Measurements from ENCODE around the gene LCE3E.
"Not testable (repeated sequence)": the region's sequence is repeated elsewhere in the genome, so short reads cannot be mapped to it uniquely, and the experiment has no call there.

The LCE3E gene

GRCh38 chr1:152566681-152567080 lies at the start of gene LCE3E:
Gene LCE3E, minus strand, starts transcription at chr1:152566780. Its CDS starts 572 bp downstream, at chr1:152566208.
- no peak for DNase-seq (ENCODE audit: low spot score)

GRCh38 chr1:152613511-152613910 lies 46.9 kb upstream of the LCE3E start, which contains the start of gene LCE3B:
Gene LCE3B, plus strand, starts transcription at chr1:152613811. Its CDS starts 0 bp downstream, at chr1:152613811.
- no peak for DNase-seq (ENCODE audit: low spot score)

DNA sequence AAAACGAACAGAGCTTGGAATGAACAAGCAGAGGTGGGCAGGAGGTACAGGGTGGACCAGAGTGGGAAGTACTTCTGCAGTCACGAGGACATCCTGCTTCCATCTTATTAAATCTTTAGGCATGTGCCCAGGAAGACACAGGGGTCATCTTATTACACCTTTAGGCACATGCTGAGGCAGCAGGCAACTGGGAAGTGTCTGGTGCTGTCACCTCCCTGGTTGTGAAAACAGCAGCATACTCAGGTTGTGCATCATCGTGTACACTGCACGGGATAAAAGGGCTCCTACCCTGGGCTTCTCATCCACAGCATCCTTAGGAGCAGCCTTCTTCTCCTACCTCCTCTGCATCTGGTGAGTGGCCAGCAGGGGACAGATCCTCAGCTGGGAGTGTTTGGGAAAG lies 33.4 kb upstream of the LCE3E start, which contains the start of gene LCE3C:
TSS of gene LCE3C (plus strand) at position 301 of the 400 bp plus-strand sequence. CDS start 498 bp downstream, outside the sequence.
- no peak for DNase-seq (ENCODE audit: low spot score)

- no peak for DNase-seq (ENCODE audit: low spot score)
These were observed 30.4 kb upstream of the LCE3E start for GRCh38 chr1:152596986-152597385.

- no peak for DNase-seq (ENCODE audit: low spot score)
These were observed 19.0 kb upstream of the LCE3E start for GRCh38 chr1:152585586-152585985.

- DNase-seq (ENCODE audit: low spot score), result no peak
These were observed 16.1 kb upstream of the LCE3E start for GRCh38 chr1:152582647-152583046.

- DNase-seq (ENCODE audit: low spot score), result no peak
These were observed 13.9 kb upstream of the LCE3E start, which contains the start of gene LCE3D for GRCh38 chr1:152580433-152580832. Gene LCE3D, minus strand, starts transcription at chr1:152580516. Its CDS starts 580 bp downstream, at chr1:152579936.

DNA sequence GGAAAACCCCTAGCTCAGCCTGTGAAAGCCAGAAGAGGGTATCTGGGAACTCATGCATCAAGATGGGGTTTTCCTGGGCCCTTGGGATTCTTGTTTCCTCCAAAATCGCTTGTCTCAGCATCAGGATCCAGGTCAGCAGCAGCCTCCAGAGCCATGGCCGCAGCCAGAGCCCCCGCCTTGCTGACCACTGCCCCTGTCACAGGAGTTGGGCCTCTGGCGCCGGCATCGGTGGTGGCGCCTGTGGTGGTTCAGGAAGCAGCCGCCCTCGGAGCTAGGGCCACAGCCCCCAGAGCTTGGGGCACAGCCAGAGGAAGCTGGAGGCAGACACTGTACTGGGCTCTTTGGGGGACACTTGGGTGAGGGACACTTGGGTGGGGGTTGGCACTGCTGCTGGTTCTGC lies 12.9 kb upstream of the LCE3E start:
- DNase-seq (ENCODE audit: low spot score), result not testable (repeated sequence)

GRCh38 chr1:152577168-152577567 lies 10.6 kb upstream of the LCE3E start:
- no peak for DNase-seq (ENCODE audit: low spot score)

GRCh38 chr1:152565535-152566215 lies 905 bp downstream of the LCE3E start:
- no peak for DNase-seq (ENCODE audit: low spot score)

GRCh38 chr1:152565115-152565514 lies 1.5 kb downstream of the LCE3E start:
- DNase-seq (ENCODE audit: low spot score), result no peak

- not testable (repeated sequence) for DNase-seq (ENCODE audit: low spot score)
These were observed 18.2 kb downstream of the LCE3E start for GRCh38 chr1:152548358-152548757.

GRCh38 chr1:152546704-152547103 lies 19.9 kb downstream of the LCE3E start:
- DNase-seq (ENCODE audit: low spot score), result no peak

DNA sequence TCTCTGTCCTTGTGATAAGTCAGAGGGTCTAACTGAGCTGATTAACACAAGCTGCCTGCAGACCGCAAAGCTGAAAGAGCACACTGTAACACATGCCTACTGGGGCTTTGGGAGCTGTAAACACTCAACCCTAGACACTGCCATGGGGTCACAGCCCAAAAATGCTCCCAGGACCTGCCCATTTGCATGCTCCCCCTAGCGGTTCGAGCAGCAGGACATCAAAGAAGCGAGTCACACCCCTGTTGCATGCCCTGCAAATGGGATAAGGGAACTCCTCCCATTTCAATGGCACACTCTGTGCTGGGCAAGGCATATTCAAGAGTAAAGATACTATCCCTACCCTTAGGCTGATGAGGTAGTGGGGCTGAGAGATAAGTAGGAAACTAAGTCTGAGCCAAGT lies 22.8 kb downstream of the LCE3E start:
- DNase-seq (ENCODE audit: low spot score), result no peak

GRCh38 chr1:152539901-152540300 lies 26.7 kb downstream of the LCE3E start:
- no peak for DNase-seq (ENCODE audit: low spot score)

GRCh38 chr1:152537496-152537895 lies 29.1 kb downstream of the LCE3E start:
- no peak for DNase-seq (ENCODE audit: low spot score)

DNA sequence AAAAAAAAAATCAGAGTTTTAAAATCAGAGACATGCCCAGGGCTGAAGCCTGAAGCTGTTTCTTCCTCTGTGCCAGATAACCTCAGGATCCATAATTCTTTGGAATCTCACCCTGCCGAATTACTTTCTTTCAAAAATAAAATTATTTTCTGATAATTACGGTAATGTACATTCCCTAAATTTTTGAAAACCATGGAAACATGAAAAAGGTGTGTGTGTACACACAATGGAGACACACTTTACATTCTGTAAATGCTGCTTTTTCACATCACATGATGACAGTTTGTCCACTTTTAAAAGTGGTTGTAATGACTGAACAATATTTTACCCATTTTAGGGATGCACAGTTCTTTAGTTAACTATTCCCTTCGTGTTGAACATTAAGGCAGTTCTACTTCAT lies 30.8 kb downstream of the LCE3E start:
- no peak for DNase-seq (ENCODE audit: low spot score)

DNA sequence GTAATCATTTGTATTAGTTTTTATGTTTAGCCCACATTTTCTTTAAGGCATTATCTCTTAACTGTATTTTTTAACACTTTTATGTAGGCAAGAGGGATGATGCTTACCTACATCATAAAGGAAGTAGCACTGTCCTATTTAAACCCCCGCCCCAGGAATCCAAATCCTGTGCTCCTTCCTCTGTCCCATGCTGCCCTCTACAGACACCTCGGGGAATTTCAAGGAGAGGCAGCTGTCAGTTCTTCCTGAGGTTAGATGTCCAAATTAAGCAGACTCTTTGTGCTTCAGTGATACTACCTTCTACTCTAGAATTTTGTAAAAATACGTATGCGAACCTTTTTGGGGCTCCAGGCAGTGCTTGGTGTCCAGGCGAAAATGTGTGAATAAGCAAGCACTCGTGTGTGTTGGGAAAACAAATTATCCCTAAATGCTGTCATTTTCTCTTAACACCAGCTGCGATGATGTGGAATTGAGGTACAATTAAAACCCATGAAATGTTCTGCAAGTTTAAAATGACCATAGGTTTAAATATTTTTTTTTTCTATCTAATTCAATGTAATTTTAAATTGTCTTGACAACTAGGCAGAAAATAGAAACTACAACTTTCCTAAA lies 33.1 kb downstream of the LCE3E start:
- DNase-seq (ENCODE audit: low spot score), result no peak

DNA sequence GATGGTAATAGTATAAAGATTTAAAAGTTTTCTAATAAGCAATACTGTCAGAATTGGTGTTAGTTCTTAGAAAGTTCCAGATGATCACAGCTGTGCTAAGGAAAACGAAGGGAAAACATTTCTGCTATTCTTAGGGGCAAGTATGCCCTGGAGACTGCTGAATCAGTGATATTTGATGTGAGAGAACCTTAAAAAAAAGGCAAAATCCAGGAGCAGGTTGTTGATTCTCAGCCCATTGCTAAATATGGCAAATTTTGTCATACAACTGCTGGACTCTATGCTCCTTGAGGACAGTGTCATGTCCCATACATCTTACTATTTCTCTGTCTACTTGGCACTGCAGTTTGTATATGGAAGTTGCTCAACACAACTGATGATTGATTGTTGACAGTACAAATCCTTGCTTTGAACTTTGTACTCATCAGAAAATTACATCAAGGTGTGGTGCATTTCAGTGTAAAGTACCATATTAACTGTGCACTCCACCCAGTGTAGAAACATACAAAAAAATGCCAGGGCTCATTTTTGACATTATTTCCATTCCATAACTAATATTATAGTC lies 41.4 kb downstream of the LCE3E start:
- DNase-seq (ENCODE audit: low spot score), result no peak

- no peak for DNase-seq (ENCODE audit: low spot score)
These were observed 46.0 kb downstream of the LCE3E start for GRCh38 chr1:152520561-152521090.

GRCh38 chr1:152519851-152520250 lies 46.7 kb downstream of the LCE3E start:
- peak; percentile 22 for DNase-seq (ENCODE audit: low spot score)

DNA sequence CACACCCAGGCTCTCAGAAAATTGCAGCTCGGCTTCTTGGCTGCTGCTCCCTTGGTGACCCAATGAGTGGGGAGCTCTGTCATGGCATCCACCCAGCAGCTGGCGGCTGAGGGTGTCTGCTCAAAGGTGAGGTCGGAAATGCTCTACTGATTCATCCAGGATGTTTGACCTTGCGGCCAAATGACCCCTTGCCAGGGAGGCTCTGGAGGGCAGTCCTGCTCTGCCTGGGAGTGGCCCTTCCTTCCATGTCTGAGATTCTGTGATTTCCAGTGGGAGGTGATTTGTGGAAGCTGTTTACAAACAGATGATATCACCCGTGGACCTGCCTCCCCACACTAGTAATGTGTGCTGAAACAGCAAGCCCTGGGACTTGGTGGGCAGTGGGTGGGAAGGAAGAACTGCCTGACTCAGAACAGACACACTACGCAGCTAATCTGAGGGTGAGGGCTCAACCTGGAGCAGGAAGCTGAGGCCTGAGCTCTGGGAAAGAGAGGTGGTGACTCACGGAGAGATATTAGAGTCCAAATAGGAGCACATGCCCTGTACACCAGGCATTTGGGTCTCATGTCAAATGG lies 49.3 kb downstream of the LCE3E start:
- no peak for DNase-seq (ENCODE audit: low spot score)

- no peak for DNase-seq (ENCODE audit: low spot score)
These were observed 50.5 kb downstream of the LCE3E start for GRCh38 chr1:152516082-152516481.
